ENCODE data around the gene S100A14. TPM values are rescaled to one million over a fixed set of nuclear protein-coding genes. Genes with fewer than 3 reads are reported as not detected.

The S100A14 gene
- total RNA-seq, 1 experiment from 2014 or later: 332 TPM

DNA sequence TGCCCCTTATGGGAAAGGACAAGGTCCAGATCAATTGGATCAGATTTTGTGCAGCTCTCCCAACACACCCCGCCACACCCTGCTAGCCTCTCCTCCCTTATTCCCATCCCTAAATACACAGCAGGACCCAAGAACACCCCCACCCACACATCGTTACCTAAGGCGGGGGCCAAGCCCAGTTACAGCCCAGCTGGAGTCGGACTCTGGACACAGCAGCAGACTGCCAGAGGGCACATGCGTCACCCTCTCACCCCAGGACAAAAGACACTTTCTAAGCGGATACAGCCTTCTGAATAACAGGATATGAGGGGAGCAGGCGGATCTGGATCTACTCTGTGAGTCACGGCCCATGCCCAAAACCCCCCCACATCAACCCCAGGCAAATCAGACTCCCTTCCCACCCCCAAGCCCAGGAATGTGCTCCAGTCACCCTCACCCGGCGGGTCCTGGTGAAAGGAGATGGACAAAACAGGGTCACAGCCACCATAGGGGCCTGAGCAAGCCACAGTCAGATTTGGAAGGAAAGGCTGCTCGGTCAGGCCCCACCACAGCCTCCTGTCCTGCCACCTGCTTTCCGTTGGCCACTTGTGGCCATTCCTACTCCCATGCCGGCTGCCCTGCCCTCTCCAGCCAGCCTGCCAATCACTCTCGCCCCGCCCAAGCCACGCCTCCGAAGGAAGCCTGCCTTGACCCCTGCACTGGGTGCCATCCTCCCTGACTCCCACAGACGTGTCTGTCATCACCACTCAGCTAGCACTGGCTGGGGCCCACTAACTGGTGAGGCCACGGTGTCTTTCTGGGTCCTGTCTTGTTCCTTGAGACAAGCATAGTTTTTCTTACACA is 7.2 kb downstream of the S100A14 start:
- H3K27ac Mint-ChIP-seq (ENCODE audit: low read depth, unreplicated experiment): peak overlapping the region; percentile 94
- H3K4me3 Mint-ChIP-seq (ENCODE audit: unreplicated experiment): peak overlapping the region; percentile 90
- DNase-seq (ENCODE audit: unreplicated experiment): peak; percentile 99
- H3K27me3 Mint-ChIP-seq (ENCODE audit: insufficient read depth, unreplicated experiment): no peaks in the 10 kb centered on the region
- peaks cover 62% of the 10 kb centered on the region for H3K36me3 Mint-ChIP-seq (ENCODE audit: insufficient read depth, unreplicated experiment)
- ChIA-PET POLR2A (interaction anchor here (0.5 to 27.9 kb wide), 11 partner anchors 12 to 93 kb away, joined by 3 to 1272 read pairs (median 10); partner anchors contain the start of genes CHTOP, S100A1, S100A13 and S100A14), CTCF (interaction anchor here (0.7 to 3.3 kb wide), 6 partner anchors 8 to 99 kb away, joined by 3 to 17 read pairs (median 4); partner anchors contain the start of gene S100A14)
- TF ChIP-seq CTCF (IDR thresholded peaks at IDR 0.05; ENCODE audit: unreplicated experiment): no peak
- intact Hi-C loops (cut with micrococcal nuclease): loop anchor here (1.0 to 2.0 kb wide), 2 partner anchors 36 to 76 kb away; no protein-coding TSS in a partner anchor
- no peaks in the 10 kb centered on the region for H3K9me3 Mint-ChIP-seq (ENCODE audit: unreplicated experiment)
- BruUV-seq (replicated peaks): no TSS peak
- H3K4me1 Mint-ChIP-seq (ENCODE audit: insufficient read depth, unreplicated experiment): peaks cover 45% of the 10 kb centered on the region

DNA sequence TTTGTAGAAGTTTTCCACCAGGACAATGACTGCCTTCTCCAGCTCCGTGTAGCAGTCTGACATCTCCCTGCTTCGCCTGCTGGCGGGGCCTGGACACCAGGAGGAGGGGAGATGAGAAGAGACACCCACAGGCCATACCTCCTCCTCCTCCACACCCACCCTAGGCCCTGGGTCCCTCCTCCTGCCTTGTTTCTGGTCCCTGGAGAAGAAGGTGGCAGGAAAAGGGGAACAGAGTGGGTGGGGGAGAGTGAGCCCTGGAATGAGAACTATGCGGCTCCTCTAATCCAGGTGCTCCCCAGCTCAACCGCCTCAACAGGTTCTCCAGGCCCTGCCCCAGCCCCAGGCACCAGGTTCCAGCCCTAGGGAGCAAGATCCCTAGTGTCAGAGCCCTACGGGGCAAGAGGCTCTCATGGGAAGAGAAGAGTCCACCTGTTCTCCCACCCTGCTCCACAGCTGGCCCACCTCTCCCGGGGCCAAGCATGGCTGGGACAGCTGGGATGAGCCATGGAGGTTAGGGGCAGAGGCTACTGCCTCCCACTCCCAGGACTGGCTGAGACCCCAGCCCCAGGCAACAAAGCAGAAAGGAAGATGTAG is 7.9 kb downstream of the S100A14 start:
- peaks cover 38% of the 10 kb centered on the region for H3K4me1 Mint-ChIP-seq (ENCODE audit: insufficient read depth, unreplicated experiment)
- CTCF ChIA-PET: interaction anchor here (0.7 to 3.3 kb wide), 9 partner anchors 9 to 100 kb away, joined by 3 to 17 read pairs (median 4); partner anchors contain the start of genes S100A13 and S100A14
- BruUV-seq (replicated peaks): no TSS peak
- peak overlapping the region; percentile 94 for H3K27ac Mint-ChIP-seq (ENCODE audit: low read depth, unreplicated experiment)
- H3K4me3 Mint-ChIP-seq (ENCODE audit: unreplicated experiment): peak overlapping the region; percentile 90
- H3K27me3 Mint-ChIP-seq (ENCODE audit: insufficient read depth, unreplicated experiment): no peaks in the 10 kb centered on the region
- POLR2A ChIA-PET: interaction anchor here (1.1 to 27.9 kb wide), 10 partner anchors 11 to 92 kb away, joined by 3 to 1272 read pairs (median 8); partner anchors contain the start of genes CHTOP, ILF2, S100A1 and S100A13
- no peaks in the 10 kb centered on the region for H3K9me3 Mint-ChIP-seq (ENCODE audit: unreplicated experiment)
- no peak for DNase-seq (ENCODE audit: unreplicated experiment)
- intact Hi-C loops (cut with micrococcal nuclease): loop anchor here (2.0 kb wide), 1 partner anchor 35 kb away; no protein-coding TSS in a partner anchor
- H3K36me3 Mint-ChIP-seq (ENCODE audit: insufficient read depth, unreplicated experiment): peaks cover 62% of the 10 kb centered on the region
- TF ChIP-seq CTCF (IDR thresholded peaks at IDR 0.05; ENCODE audit: unreplicated experiment): no peak

DNA sequence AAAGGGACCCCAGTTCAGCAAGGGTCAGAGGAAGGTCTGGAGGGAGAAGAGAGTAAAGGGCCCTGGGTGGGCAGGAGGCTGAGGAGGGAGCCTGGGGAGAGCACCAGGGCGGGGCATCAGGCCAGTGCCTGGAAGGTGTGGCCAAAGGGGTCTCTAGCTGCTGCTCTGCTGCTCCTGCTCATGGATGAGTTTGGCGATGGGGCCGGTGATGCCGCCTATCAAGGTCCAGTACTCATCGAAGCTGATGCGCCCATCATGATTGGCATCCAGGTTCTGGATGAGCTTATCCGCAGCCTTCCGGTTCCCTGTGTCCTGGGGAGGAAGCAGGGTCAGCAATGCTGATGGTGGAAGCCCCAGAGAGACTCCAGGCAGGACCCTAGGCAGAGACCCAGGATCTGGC is 8.7 kb downstream of the S100A14 start:
- H3K27ac Mint-ChIP-seq (ENCODE audit: low read depth, unreplicated experiment): no peak overlapping the region
- DNase-seq (ENCODE audit: unreplicated experiment): no peak
- peaks cover 38% of the 10 kb centered on the region for H3K4me1 Mint-ChIP-seq (ENCODE audit: insufficient read depth, unreplicated experiment)
- peaks cover 62% of the 10 kb centered on the region for H3K36me3 Mint-ChIP-seq (ENCODE audit: insufficient read depth, unreplicated experiment)
- no peak overlapping the region for H3K4me3 Mint-ChIP-seq (ENCODE audit: unreplicated experiment)
- ChIA-PET POLR2A (interaction anchor here (0.7 to 27.9 kb wide), 9 partner anchors 10 to 370 kb away, joined by 3 to 1272 read pairs (median 6); partner anchors contain the start of genes CHTOP, ILF2, JTB and S100A1), CTCF (interaction anchor here (0.7 to 3.3 kb wide), 10 partner anchors 9 to 1034 kb away, joined by 3 to 17 read pairs (median 4); partner anchors contain the start of genes NPR1, S100A13 and S100A14)
- intact Hi-C loops (cut with micrococcal nuclease): no loop called here
- H3K9me3 Mint-ChIP-seq (ENCODE audit: unreplicated experiment): no peaks in the 10 kb centered on the region
- BruUV-seq (replicated peaks): no TSS peak
- no peaks in the 10 kb centered on the region for H3K27me3 Mint-ChIP-seq (ENCODE audit: insufficient read depth, unreplicated experiment)
- no peak for TF ChIP-seq CTCF (IDR thresholded peaks at IDR 0.05; ENCODE audit: unreplicated experiment)
